Suprapubic skin (tissue), 4 donors: ENCODE measurements around the gene MYH11.

ENCODE experiments used
- EP300 ChIP-seq: sonication (generic); formaldehyde crosslinking; IDR thresholded peaks from one replicate; pipeline ENCODE4 v1.6.1; 2017; ENCODE audit warnings: antibody characterized with exemption
- POLR2A ChIP-seq, 2 donors: fragments of 450-650 bp; IDR thresholded peaks; one replicate each; pipeline ENCODE4 v1.6.1; 2017; ENCODE audit warnings: antibody characterized with exemption in 2 of 2, mild to moderate bottlenecking in 2 of 2, moderate library complexity in 2 of 2
- POLR2AphosphoS5 ChIP-seq, 3 donors: sonication (generic); formaldehyde crosslinking; IDR thresholded peaks; one replicate each; pipeline ENCODE4 v1.6.1; 2017; ENCODE audit warnings: antibody characterized with exemption in 3 of 3
- TF ChIP-seq, protein P1 (sequence below), 2 donors: fragments of 200-600 bp in 1 of 2; fragments of 450-650 bp in 1 of 2; sonication (generic) in 1 of 2; IDR thresholded peaks; one replicate each; pipeline ENCODE4 v1.5.1; 2016 to 2019; ENCODE audit warnings: antibody characterized with exemption in 2 of 2, mild to moderate bottlenecking in 1 of 2, moderate library complexity in 1 of 2

DNA sequence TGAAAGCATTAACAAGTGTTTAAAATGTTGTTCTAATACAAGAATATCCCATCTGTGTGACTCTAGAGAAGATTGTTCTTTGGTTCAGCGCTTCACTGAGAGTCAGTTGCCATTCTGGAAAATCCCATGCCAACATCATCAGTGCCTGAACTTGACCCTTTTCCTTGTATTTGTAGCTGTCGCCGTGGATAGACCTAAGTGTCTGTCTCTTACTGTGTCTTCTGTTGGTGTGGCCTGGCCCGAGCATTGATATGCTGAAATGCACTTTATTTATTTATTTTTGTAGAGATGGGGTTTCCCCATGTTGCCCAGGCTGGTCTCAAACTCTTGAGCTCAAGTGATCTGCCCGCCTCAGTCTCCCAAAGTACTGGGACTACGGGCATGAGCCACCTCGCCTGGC, 76.0 kb downstream of the MYH11 start:
- TF ChIP-seq POLR2A (IDR thresholded peaks at IDR 0.05) = no peak
- no peak for TF ChIP-seq POLR2AphosphoS5 (IDR thresholded peaks at IDR 0.05)
- TF ChIP-seq, protein P1, sequence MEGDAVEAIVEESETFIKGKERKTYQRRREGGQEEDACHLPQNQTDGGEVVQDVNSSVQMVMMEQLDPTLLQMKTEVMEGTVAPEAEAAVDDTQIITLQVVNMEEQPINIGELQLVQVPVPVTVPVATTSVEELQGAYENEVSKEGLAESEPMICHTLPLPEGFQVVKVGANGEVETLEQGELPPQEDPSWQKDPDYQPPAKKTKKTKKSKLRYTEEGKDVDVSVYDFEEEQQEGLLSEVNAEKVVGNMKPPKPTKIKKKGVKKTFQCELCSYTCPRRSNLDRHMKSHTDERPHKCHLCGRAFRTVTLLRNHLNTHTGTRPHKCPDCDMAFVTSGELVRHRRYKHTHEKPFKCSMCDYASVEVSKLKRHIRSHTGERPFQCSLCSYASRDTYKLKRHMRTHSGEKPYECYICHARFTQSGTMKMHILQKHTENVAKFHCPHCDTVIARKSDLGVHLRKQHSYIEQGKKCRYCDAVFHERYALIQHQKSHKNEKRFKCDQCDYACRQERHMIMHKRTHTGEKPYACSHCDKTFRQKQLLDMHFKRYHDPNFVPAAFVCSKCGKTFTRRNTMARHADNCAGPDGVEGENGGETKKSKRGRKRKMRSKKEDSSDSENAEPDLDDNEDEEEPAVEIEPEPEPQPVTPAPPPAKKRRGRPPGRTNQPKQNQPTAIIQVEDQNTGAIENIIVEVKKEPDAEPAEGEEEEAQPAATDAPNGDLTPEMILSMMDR (IDR thresholded peaks at IDR 0.05) = no peak
- TF ChIP-seq EP300 = no peak
